Left forelimb (tissue), 1 donor: Measurements from ENCODE around the gene SELENOM.
"Not testable (repeated sequence)": the region's sequence is repeated elsewhere in the genome, so short reads cannot be mapped to it uniquely, and the experiment has no call there.

Experiments used
- DNase-seq: peaks from one replicate; pipeline ENCODE4 v3.0.0-alpha.2; 2018; ENCODE audit warnings: low spot score

The SELENOM gene

GRCh38 chr22:31090217-31091085, 16.9 kb downstream of the SELENOM start:
- no peak for DNase-seq

DNA sequence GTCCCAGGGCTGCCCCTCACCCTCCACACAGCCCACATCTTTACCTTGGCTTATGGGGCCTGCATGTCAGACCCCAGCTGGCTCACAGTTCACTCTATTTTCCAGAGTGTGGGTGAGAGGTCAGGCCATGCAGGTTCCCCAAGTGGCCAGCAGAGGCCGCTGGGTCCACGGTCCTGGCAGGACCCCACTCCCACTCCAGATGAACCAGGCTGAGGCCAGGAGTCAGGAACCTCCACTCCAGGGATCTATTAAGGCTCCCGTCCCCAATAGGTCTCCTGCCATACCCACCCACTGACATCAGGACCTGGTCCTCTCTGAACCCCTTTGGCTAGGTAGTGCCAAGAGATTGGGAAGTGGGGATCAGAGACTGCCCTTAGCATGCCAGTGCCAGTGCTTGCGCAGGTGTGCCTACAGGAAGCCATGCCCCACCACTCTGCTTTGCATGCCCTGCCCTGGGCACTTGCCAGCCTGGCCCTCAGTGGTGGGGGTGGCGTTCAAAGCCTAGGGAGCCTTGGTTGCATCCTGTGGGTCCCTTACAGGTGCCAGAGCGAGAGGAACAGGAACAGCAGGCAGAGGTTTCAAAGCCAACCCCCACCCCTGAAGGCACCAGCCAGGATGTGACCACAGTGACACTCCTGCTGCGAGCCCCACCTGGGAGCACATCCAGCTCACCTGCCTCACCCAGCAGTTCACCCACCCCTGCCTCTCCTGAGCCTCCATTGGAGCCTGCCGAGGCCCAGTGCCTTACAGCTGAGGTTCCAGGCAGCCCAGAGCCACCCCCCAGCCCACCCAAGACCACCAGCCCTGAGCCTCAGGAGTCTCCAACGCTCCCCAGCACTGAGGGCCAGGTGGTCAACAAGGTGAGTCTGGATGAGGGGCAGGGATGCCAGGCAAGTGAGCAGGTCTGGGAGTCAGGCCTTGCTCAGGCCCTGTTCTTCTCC, 17.9 kb downstream of the SELENOM start:
- DNase-seq: no peak

GRCh38 chr22:31088233-31088986, 19.0 kb downstream of the SELENOM start:
- DNase-seq: peak; percentile 60

DNA sequence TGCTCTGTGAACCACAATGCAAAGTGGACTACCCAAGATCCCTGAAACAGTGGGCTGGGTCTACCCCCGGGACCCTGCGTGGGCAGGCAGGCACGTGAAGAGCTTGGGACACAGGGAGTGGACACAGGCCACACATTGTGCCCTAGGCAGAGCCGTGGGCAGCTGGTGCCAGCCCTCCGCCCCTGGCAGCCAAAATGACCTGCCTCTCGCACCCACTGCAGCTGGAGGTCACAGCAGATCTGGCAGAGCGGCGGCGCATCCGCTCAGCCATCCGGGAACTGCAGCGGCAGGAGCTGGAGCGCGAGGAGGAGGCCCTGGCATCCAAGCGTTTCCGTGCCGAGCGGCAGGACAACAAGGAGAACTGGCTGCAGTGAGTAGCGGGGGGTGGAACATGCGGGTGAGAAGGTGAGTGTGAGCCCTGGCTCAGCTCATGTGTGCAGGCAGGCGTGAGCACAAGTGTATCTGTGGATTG, 19.6 kb downstream of the SELENOM start:
- peak; percentile 58 for DNase-seq

DNA sequence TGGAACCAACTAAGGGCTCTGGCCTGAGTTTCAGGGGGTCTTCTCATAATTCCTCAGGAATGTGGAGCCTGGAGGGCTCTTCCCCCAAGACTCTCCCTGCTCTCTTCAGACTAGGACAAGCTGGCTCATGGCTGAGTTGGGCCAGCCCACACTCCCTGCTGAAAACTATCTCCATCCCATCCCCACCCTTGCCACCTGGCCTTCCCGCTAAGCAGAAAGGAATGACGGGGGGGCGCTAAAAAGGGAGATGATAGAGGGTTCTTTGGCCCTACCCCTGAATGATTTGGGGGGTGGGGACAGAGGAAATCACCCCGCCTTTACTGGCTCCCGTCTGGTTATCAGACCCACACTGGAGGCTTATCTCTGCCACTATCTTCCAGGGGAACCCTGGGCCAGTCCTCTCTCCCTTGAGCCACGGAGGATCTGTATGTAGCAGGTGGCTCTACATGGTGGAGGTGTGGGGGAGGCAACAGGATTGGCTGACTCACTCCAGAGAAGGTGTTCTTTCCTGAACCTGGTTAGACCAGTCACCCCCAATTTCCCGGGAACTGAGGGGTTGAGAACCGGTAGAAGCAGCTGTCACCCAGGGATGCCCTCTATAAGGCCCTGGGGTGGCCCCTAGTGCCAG, 20.6 kb downstream of the SELENOM start:
- peak; percentile 36 for DNase-seq

DNA sequence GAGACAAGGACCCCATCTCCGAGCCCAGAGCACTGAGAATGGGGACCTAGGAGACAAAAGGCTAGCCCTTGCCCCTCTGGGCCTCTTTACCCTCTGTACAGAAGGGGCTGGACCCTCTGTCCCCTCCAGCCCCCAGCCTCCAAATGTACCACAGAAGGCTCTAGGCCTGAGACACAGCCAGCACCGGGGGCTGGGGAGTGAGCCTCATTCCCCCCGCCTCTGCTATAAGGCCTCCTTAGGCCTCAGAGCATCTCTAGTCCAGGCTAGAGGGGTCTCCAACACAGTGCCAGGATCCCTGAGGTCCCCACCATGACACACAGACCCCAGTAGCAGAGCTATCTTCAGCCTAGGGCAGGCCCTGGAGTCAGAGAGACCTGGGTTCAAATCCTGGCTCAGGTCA, 21.4 kb downstream of the SELENOM start:
- no peak for DNase-seq

GRCh38 chr22:31085493-31085824, 21.9 kb downstream of the SELENOM start:
- no peak for DNase-seq

DNA sequence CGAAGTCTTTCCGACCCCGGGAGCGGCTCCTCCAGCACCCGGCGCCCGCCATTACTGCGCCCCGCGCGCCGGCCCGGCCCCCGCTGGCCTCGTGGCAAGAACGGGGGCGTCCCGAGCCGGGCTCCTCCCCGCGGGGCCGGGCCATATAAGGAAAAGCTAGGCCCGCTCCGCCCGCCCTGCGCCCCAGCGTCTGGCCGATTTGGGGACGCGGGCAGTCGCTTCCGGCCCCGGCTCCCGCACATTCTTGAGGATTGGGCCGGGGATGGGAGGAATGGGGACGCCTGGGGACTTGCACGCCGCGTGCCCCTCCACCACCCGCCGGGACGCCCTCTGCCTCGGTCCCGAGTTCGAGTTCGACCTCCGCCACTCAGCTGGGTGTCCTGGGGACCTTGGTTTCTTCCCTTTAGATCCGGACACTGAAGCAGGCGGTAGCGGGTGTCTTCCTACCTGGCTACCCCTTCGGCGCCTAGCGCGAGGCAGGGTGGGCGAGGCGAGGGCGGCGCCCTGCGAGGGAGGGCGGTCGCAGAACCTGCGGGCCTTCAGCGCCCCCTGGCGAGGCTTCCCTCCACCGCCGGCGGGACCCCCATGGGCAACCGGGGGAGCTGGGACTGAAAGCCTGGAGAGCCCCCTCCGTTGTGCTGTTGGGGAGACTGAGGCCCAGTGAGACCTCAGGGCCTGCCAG, 22.4 kb downstream of the SELENOM start:
- DNase-seq: peak; percentile 89

- no peak for DNase-seq
Measured at GRCh38 chr22:31083923-31084810, 23.2 kb downstream of the SELENOM start.

DNA sequence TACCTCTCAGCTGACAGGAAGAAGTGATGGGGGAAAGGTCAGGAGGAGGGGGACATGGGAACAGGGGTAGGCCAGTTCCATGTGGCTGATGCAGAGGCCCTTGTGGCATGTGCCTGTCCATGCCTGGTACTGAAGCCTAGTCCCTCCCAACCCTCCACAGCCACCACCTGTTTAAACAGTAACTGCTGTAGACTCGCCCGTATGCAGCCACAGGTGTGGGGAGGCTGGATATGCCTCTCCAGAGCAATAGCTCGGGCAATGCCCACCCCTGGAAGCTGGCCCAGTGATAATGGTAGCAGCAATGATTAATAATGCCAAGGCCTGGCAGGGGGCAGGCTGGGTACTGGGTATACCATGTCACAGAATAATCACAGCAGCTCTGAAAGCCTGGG, 24.0 kb downstream of the SELENOM start:
- no peak for DNase-seq

GRCh38 chr22:31082606-31083376, 24.6 kb downstream of the SELENOM start:
- DNase-seq: no peak

GRCh38 chr22:31081963-31082605, 25.3 kb downstream of the SELENOM start:
- no peak for DNase-seq

DNA sequence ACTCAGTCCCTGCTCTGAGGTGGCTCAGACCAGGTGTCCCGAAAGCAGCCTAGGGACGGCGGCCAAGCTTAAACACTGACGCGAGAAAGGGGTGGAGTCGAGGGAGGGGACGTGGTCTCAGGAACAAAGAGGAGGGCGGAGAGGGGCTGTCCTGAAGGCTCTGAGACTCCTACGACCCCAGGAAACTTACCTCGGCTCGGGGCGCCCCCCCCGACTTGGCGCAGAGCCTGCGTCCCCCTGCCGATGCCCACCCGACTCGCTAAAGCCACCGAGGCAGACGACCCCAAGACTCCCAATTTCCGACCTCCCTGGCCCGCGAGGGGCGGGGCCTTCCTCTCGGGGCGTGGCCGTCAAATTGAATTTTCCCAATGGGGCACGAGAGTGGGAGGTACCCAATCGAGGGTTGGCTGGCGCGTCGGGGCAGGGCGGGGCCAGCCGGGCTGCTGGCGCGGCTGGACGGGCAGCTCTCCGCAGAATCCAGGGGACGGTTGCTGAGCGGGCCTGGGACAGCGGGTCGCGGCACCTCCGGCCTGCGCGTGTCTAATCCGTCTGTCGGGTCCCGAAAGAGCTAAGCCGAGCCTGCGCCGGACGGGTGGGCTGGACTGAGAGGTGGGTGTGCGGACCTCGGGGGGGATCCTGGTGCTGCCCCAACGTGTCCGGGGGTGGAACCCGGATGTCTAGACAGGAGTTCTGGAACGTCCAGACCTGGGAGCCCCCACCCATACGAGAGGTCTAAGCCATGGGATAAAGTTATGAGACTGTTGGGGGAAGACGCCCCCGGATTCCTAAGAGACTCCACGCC, 26.3 kb downstream of the SELENOM start, which contains the start of gene SMTN:
Gene SMTN, plus strand, starts transcription at position 471 of the 802 bp plus-strand sequence. CDS start 1,941 bp downstream, outside the sequence.
- DNase-seq: peak; percentile 96

GRCh38 chr22:31080164-31080847, 27.1 kb downstream of the SELENOM start:
- no peak for DNase-seq

GRCh38 chr22:31079095-31079642, 28.2 kb downstream of the SELENOM start:
- DNase-seq: no peak

- not testable (repeated sequence) for DNase-seq
Measured at GRCh38 chr22:31078389-31078788, 29.0 kb downstream of the SELENOM start.

GRCh38 chr22:31077681-31078080, 29.7 kb downstream of the SELENOM start:
- no peak for DNase-seq
